H7 (cell line): ENCODE measurements around the gene INMT. TPM values are rescaled to one million over a fixed set of nuclear protein-coding genes. Genes with fewer than 3 reads are reported as not detected.

ENCODE experiments used
- DNase-seq: peaks from one replicate; pipeline ENCODE4 v3.0.0; 2012
- H3K27me3 ChIP-seq: 2 replicates; pipeline ENCODE4 v1.6.0; 2011; ENCODE audit warnings: mild to moderate bottlenecking, low read length; ENCODE audit not compliant: control insufficient read depth, insufficient read depth
- H3K36me3 ChIP-seq: replicated peaks from 2 replicates; pipeline ENCODE4 v1.5.1; 2011; ENCODE audit warnings: low read length; ENCODE audit not compliant: control insufficient read depth, insufficient read depth
- H3K4me3 ChIP-seq: 2 replicates; pipeline ENCODE4 v1.5.1; 2011; ENCODE audit warnings: low read depth, mild to moderate bottlenecking, control low read depth, low read length, moderate library complexity; ENCODE audit not compliant: insufficient read depth
- total RNA-seq: library from RNA; depleted of rRNA; stranded (reverse); fragments of >200 nt; shearing (Covaris generic); gene quantifications from 2 replicates; pipeline ENCODE4 v1.2.3, GENCODE V29; 2014

INMT gene
- total RNA-seq, 1 experiment from 2014 or later: 1.0 TPM

DNA sequence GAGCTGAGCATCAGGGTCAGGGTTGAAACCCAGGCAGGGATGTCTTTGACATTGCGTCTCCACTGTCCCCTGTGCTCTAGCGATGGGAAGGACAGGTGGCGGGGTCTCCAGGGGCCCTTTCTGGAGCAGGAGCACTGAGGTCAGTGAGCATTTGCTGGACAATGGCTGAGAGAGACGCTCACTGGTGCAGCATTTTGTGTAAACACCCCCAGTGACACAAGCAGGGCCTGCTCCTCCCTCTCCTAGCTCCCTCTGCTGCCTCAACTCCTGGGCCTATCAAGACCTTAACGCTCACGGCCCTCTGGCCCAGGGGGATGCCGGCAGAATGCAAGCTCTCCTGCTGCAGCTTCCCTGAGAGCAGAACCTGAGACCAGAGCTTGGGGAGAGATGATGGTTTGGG is 17.4 kb upstream of the INMT start:
- DNase-seq: no peak

GRCh38 chr7:30735631-30736030 is 16.3 kb upstream of the INMT start:
- Histone ChIP-seq H3K4me3 (no peak overlapping the region), H3K36me3 (no peaks in the 10 kb centered on the region), H3K27me3 (no peaks in the 10 kb centered on the region)
- DNase-seq: no peak

More for the DNA sequence above, 17.4 kb upstream of the INMT start:
- no peak overlapping the region for H3K4me3 ChIP-seq
- no peaks in the 10 kb centered on the region for H3K27me3 ChIP-seq
- H3K36me3 ChIP-seq: no peaks in the 10 kb centered on the region

DNA sequence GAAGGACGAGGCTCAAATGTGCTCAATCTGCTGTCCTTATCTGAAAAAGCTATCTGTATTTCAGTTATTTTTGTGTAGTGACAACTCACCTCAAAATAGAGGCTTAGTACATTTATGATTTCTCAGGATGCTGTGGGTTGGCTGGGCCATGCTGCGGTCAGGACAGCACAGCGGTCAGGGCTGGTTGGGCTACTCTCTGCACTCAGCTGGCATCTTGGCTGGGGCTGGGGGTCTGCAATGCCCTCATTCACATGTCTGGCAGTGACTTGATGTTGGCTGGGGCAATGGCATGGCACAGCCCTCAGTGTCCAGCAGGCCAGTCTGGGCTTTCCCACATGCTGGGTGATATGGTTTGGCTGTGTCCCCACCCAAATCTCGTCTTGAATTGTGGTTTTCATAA is 15.6 kb upstream of the INMT start:
- no peak overlapping the region for H3K4me3 ChIP-seq
- no peak for DNase-seq
- no peaks in the 10 kb centered on the region for H3K27me3 ChIP-seq
- no peaks in the 10 kb centered on the region for H3K36me3 ChIP-seq

DNA sequence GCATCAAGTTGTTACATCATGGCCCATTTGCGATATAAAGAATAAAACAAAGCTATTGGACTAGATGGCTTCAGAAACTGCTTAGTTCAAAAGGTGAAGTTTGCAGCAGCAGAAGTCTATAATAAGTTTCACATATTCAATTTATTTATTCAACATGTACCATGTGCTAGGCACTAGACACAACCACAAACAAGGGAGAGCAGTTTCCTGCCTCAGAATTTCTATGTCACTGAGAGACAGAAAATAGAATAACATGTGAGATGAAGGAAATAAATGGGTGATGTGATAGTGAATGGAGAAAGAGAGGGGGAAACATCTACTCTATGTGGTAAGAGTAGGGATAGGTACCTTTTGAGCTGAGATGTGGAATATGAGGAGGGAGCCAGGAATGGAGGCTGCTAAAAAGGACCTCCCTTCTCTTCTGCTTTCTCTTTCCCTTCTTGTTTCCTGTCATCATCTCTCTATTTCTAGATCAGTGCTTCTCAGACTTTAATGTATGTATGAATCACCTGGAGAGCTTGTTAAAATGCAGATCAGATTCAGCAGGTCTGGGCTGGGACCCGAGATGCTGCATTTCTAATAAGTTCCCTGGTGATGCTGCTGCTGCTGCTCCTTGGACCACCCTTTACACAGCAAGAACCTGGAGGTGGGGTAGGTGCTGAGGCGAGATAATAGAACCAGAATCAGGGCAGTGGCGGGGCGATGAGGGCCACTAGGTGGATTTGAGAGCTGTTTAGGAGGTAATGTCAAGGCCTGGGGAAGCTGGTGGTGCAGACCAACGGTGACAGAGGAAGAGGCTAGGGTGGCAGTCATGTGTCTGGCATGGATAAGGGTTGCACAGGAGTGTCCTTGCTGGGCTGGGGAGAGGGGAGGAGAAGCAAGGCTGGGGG is 13.7 kb upstream of the INMT start:
- no peaks in the 10 kb centered on the region for H3K36me3 ChIP-seq
- no peak overlapping the region for H3K4me3 ChIP-seq
- no peaks in the 10 kb centered on the region for H3K27me3 ChIP-seq
- DNase-seq: no peak

- no peak for DNase-seq
- H3K27me3 ChIP-seq: no peaks in the 10 kb centered on the region
- no peak overlapping the region for H3K4me3 ChIP-seq
- H3K36me3 ChIP-seq: no peaks in the 10 kb centered on the region
Observed at GRCh38 chr7:30739691-30740090, 12.2 kb upstream of the INMT start.

DNA sequence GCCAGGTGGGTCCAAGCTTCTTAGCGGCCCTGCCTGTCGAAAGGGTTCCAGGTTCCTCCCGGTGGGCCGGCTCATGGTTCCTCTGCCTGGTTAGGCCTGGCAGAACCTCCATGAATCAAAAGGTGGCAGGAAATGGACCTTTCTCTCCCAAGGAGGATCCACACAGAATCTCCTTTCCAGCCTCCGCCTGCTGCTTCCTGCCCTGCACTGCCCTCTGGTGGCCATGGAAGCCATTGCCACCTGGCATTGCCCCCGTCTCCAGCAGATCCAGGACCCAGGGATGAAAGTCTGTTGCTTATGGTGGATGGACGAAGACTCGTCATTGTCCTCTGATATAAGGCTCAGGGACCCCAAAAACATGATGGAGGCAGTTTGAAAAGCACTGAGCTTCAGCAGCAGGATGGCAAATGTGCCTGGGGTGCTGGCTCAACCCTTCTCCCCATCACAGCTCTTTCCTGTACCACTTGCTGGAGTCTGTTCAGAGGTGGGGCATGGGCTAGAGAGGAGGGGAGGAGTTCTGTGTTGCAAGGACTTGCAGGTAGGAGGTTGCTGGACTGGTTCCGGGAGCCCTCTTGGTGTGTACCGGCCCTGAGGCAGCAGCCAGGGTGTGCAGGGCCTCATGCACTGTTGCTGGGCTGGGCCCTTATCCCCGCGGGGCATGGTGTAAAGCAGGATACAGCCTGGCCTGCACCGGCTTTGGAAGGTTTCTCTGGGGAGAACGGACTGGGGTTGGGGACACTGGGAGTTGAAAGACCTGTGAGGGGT is 11.3 kb upstream of the INMT start:
- H3K27me3 ChIP-seq: no peaks in the 10 kb centered on the region
- H3K4me3 ChIP-seq: no peak overlapping the region
- no peaks in the 10 kb centered on the region for H3K36me3 ChIP-seq
- DNase-seq: peak; percentile 96

GRCh38 chr7:30741289-30741688 is 10.6 kb upstream of the INMT start:
- H3K27me3 ChIP-seq: no peaks in the 10 kb centered on the region
- H3K36me3 ChIP-seq: no peaks in the 10 kb centered on the region
- no peak for DNase-seq
- H3K4me3 ChIP-seq: no peak overlapping the region

- no peaks in the 10 kb centered on the region for H3K27me3 ChIP-seq
- no peak for DNase-seq
Observed at GRCh38 chr7:30743371-30744074, 8.4 kb upstream of the INMT start.

GRCh38 chr7:30744075-30744417 is 7.9 kb upstream of the INMT start:
- Histone ChIP-seq H3K27me3 (no peaks in the 10 kb centered on the region), H3K4me3 (no peak overlapping the region), H3K36me3 (no peaks in the 10 kb centered on the region)
- no peak for DNase-seq

More at GRCh38 chr7:30743371-30744074, 8.4 kb upstream of the INMT start:
- Histone ChIP-seq H3K4me3 (no peak overlapping the region), H3K36me3 (no peaks in the 10 kb centered on the region)

DNA sequence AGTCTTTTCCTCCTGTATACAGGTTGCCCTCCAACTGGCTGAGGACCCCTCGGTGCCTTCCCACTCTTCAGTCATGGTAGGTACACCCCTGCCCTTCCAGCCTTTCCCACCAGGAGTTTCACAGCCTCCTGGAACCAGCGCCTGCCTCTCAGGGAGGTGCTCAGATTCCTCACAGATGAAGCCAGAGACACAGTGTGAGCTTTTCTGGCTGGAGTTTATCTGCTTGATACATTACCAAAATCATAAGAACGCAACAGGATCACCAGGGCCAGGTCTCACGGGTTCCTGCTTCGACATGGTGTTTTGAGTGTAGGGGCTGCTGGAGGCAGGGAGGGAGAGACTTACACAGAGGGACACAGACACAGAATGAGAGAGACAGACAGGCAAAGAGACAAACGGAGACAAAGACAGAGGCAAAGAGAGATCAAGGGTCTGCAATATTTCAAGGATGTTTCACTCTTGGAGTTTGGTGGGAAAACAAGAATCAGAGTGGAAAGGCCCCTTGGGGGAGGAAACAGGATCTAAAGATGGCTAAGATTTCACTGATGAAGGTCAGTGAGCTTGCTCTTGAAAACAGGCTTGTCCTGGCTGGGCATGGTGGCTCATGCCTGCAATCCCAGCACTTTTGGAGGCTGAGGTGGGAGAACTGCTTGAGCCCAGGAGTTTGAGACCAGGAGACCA is 6.5 kb upstream of the INMT start:
- DNase-seq: no peak
- Histone ChIP-seq H3K4me3 (no peak overlapping the region), H3K27me3 (no peaks in the 10 kb centered on the region), H3K36me3 (no peaks in the 10 kb centered on the region)

- no peak for DNase-seq
- Histone ChIP-seq H3K27me3 (no peaks in the 10 kb centered on the region), H3K36me3 (no peaks in the 10 kb centered on the region), H3K4me3 (no peak overlapping the region)
Observed at GRCh38 chr7:30750010-30750409, 1.9 kb upstream of the INMT start.

GRCh38 chr7:30750683-30751650 is 968 bp upstream of the INMT start:
- peak; percentile 16 for DNase-seq
- no peak overlapping the region for H3K4me3 ChIP-seq
- no peaks in the 10 kb centered on the region for H3K36me3 ChIP-seq
- H3K27me3 ChIP-seq: no peaks in the 10 kb centered on the region

- H3K4me3 ChIP-seq: no peak overlapping the region
- DNase-seq: no peak
Observed at GRCh38 chr7:30752484-30752883, 549 bp downstream of the INMT start.

More at GRCh38 chr7:30752484-30752883, 549 bp downstream of the INMT start:
- no peaks in the 10 kb centered on the region for H3K27me3 ChIP-seq
- no peaks in the 10 kb centered on the region for H3K36me3 ChIP-seq
